Spleen (tissue), 7 donors: Measurements from ENCODE around the gene DIP2A.

Source experiments
- CTCF ChIP-seq, 11 experiments: fragments of 200-600 bp in 7 of 11; fragments of 450-650 bp in 4 of 11; sonication (generic) in 4 of 11; IDR thresholded peaks in 8 of 11; conservative IDR thresholded peaks in 3 of 11; 1 replicate in 7 of 11; 2 replicates in 4 of 11; pipeline versions ENCODE4 v1.4.0 to v1.8.0; 2016 to 2021; ENCODE audit warnings: antibody characterized with exemption in 11 of 11, inconsistent platforms in 4 of 11, mild to moderate bottlenecking in 1 of 11
- POLR2AphosphoS5 ChIP-seq, 3 donors: sonication (generic); formaldehyde crosslinking; IDR thresholded peaks; one replicate each; pipeline ENCODE4 v1.5.1; 2017; ENCODE audit warnings: antibody characterized with exemption in 3 of 3
- donor health status: DM: no; HTN: no; CAD: no; lungs with moderate emphysema.
- donor health status: DM: no; HTN: no; CAD: no.
- donor health status: DM: no; HTN: no; CAD: no.

GRCh38 chr21:46489800-46490199, 31.1 kb downstream of the DIP2A start:
- TF ChIP-seq CTCF (IDR thresholded peaks at IDR 0.05 in 8 of 11, conservative IDR thresholded peaks at IDR 0.05 in 3 of 11) (no peak), POLR2AphosphoS5 (IDR thresholded peaks at IDR 0.05) (no peak)
